Gastroesophageal sphincter (tissue), 3 donors: ENCODE results near the gene COMMD7.
A peak's percentile ranks its signal among the peaks of the same experiment; 100 is the strongest.

Experiments used
- CTCF ChIP-seq, 4 experiments: fragments of 200-600 bp in 2 of 4; fragments of 450-650 bp in 2 of 4; sonication (generic) in 1 of 4; IDR thresholded peaks; one replicate each; pipeline ENCODE4 v1.5.1; 2017 to 2019; ENCODE audit warnings: antibody characterized with exemption in 4 of 4, mild to moderate bottlenecking in 2 of 4, moderate library complexity in 2 of 4
- EP300 ChIP-seq: sonication (generic); formaldehyde crosslinking; IDR thresholded peaks from one replicate; pipeline ENCODE4 v1.6.1; 2017; ENCODE audit warnings: antibody characterized with exemption, mild to moderate bottlenecking
- POLR2A ChIP-seq, 2 donors: fragments of 450-650 bp; IDR thresholded peaks; one replicate each; pipeline ENCODE4 v1.6.1; 2017; ENCODE audit warnings: antibody characterized with exemption in 2 of 2, mild to moderate bottlenecking in 2 of 2, moderate library complexity in 1 of 2

- TF ChIP-seq POLR2A (IDR thresholded peaks at IDR 0.05) (peak; percentile 45 to 47), CTCF (IDR thresholded peaks at IDR 0.05) (no peak), EP300 (no peak)
Measured at GRCh38 chr20:32743237-32744112, at the start of gene COMMD7.
